Stimulated activated CD4-positive, alpha-beta T cell treated with anti-CD3 and anti-CD28 coated beads, TNF-alpha, amount 100 ng/mL, for 1 hour (primary cell): ENCODE data around the gene GTF2B.
"Not testable (repeated sequence)": the region's sequence is repeated elsewhere in the genome, so short reads cannot be mapped to it uniquely, and the experiment has no call there.

Experiments used
- DNase-seq, 3 donors: peaks; one replicate each; pipeline ENCODE4 v3.0.0-alpha.2; 2020; ENCODE audit warnings: low read depth in 3 of 3, low spot score in 1 of 3

Gene GTF2B

DNA sequence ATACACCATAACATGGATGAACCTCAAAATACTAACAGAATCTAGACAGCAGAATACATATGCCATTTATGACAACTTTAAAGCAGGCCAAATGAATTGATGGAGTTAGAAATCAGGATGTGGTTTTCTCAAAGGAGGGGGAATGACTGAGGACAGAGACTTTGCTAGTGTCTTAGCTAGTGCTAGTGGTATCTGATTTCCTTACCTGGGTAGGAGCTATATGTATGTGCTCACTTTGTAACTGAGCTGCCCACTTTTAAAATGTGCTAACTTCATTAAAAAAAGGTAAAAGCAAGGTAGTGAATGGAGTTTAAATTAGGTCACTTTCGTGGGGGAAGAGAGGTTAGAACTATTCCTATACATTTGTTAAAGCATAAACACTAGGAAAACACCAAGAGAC, 2.6 kb downstream of the GTF2B start:
- no peak for DNase-seq

DNA sequence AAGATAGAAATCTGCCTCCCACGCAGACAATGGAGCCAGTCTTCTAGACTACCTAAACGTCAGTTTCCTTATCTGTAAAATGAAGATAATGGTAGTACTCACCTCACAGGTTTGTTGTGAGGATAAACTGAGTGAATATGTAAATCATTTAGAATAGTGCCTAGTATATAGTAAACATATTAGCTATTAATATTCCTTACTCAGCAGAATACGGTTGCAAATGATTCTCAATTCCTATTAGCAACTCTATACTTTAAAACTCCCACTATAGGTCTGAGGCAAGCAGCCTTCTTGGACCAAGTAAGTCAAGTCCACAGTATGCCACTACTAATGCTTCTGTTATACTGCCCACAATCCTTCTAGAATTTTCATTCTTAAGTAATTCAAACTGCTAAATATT, 5.4 kb downstream of the GTF2B start:
- no peak for DNase-seq

DNA sequence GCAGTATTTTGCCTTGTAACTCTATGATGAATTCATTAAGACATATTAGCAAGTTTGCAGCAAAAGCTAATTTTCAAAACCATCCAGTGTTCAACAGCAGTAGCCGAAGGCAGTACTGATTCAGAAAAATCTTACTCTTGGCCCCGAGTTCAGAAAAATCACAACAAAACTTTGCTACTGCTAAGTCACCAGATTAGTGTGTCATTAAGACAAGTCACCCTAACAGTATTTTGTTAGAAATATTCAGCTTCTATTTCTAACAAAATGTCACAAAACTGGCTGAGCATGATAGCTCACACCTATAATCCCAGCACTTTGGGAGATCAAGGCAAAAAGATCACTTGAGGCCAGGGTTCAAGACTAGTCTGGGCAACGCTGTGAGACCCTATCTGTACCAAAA, 8.2 kb downstream of the GTF2B start:
- no peak for DNase-seq

DNA sequence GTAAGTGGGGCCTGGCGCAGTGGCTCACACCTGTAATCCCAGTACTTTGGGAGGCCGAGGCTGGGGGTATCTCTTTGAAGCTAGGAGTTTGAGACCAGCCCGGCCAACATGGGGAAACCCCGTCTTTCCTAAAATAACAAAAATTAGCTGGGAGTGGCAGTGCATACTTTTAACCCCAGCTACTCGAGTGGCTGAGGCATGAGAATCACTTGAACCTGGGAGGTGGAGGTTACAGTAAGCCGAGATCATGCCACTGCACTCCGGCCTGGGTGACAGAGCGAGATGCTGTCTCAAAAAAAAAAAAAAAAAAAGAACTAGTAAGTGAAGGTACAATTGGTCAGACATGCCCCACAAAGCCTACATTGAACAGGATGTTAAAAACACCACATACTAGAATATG, 10.7 kb downstream of the GTF2B start:
- DNase-seq: not testable (repeated sequence)

DNA sequence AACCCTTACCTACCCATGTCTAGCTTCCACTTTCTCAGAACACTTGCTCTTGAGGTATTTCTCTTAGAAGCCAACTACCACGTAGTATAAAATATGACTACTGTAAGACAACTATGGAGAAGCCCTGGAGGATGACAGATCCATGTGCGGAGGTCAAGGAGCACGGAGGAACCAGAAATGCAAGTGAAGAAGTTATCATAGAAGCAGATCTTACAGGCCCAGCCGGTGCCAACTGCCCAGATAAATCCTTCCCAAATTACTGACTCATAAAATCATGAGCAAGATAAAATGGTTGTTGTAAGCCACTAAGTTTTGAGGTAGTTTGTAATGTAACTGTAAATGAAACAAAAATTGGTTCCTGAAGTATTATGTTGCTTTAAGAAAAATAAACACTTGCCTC, 12.6 kb downstream of the GTF2B start:
- no peak for DNase-seq

DNA sequence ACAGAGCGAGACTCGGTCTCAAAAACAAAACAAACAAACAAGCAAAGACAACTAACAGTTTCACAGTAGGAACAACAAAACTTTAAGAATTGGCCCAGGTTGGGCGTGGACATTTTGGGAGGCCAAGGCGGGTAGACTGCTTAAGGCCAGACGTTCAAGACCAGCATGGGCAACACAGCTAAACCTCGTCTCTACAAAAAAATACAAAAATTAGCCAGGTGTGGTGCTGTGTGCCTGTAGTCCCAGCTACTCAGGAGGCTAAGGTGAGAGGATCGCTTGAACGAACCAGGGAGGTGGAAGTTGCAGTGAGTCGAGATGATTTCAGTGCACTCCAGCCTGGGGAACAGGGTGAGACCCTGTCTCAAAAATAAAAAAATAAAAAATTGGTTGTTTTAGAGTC, 13.5 kb downstream of the GTF2B start:
- no peak for DNase-seq

- no peak for DNase-seq
These were observed 14.0 kb downstream of the GTF2B start for GRCh38 chr1:88877382-88877825.

DNA sequence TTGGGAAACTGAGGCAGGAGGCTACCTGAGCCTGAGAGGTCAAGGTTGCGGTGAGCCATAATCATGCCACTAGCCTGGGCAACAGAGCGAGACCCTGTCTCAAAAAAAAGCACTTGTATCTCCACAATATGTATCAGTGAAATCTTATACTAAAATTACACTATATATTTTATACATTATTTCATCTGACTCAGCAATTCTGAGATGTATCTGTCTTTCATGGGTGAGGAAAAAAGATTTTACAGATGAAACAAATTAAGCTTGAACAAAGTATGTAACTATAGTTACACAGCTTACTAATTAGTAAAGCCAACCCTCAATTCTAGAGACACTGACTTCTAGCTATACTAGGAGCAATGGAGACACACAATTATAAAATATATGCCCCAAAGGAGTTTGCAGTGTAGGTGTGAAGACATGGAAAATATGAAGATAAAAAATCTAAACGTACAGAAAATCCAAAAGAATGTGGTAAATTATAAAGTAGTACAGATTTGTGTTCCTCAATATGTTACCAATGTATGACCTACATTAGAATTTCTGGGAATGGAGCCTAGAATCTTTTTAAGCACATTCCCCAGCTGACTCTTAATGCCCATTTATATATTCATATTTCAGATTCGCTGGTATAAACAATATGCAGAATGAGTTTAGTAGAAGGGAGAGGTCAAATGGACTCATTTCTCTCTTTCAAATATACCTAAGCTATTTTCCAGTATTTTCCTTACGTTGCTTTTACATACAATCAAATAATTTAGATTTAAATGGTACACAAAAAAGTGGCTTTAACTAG, 14.6 kb downstream of the GTF2B start:
- DNase-seq: no peak

GRCh38 chr1:88875595-88875994, 15.8 kb downstream of the GTF2B start:
- DNase-seq: no peak

GRCh38 chr1:88873737-88874349, 17.5 kb downstream of the GTF2B start:
- DNase-seq: no peak

DNA sequence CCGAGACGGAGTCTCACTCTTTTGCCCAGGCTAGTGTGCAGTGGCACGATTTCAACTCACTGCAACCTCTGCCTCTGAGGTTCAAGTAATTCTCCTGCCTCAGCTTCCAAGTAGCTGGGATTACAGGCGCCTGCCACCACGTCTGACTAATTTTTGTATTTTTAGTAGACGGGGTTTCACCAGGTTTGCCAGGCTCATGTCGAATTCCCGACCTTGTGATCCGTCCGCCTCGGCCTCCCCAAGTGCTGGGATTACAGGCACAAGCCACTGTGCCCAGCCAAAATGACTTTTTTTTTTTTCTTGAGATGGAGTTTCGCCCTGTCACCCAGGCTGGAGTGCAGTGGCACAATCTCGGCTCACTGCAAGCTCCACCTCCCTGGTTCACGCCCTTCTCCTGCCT, 21.7 kb downstream of the GTF2B start:
- DNase-seq: not testable (repeated sequence)

DNA sequence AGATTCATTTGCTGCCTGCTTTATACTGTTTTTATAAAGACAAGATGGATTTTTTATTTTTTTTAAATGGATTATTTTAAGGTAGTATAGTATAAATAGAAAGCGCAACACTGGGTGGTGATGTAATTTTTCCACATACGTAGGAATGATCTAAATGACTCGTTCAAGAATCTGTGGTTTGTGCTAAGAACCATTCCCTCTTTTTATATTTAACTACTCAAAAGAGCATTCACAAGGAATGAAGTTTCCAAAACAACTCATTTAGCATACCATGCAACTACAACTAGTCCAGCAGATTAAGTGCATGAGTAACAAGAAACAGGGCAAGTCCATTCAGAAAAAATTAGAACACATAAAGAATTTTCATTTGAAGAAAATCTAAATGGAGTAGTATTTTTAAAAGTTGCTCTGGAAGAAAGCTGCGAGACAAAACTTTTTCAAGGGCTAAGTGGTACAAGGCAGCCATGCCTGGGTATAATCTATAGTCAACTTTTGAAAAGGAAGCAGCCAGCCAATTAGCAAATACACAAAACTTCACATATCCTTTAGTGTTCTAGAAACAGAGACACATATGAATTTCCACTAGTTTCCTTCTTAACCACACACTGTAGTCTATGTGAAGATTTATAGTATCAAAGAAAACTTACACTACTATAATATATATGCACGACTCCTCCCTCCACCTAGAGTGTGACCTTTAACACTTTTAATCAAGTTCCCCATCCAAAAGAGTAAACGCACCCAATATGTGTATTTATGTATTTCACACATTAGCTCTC, 23.4 kb downstream of the GTF2B start:
- no peak for DNase-seq

DNA sequence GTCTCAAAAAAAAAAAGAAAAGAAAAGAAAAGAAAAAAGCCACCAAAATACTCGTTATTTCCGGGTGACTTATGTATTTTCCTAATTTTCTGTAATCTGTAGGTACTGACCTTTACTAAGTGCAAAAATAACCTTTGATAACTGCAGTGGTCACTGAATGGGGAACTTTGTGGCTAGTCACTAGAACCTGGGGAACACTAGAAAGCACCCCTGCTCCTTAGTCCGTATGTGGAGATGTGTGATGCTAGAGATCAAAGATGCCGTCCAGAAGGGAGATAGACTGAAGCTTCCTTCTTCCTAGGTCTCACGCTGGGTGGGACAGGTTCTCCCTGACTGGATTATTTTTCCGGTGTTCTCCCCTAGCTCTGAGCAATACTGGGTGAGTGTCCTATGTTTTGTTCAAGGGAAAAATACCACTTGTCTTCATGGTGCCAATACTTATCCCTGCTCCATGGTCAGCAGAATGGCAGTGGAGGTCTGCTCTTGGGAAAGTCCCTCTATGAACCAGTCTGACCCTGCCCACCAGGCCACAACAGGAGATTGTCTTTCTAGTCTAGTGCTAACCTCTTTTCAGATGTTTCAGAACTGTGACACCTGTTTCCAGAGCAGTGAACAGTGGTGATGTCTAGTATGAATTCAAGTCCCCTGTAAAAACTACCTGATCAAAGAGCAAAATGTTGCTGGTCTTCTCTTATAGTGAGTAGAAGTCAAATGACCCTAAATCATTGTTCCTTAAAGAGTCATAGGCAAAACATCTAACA, 39.9 kb downstream of the GTF2B start:
- no peak for DNase-seq

DNA sequence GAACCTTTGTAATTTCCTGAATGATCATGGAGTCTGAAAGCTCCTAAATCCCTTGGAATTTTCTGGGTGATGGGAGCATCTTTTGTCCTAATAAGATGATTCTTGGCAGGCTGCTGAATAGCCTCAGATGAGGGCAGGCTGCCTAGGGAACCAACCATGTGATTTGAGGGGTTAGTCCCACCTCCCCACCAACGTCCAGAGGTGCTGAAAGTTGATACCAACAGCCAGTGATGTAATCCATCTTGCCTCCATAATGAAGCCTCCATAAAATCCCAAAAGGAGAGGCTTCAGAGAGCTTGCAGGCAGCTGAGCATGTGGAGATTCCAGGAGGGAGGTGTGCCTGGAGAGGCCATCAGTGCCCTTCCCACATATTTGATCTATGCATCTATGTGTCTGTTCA, 43.7 kb downstream of the GTF2B start:
- no peak for DNase-seq

- DNase-seq: no peak
These were observed 65.6 kb downstream of the GTF2B start for GRCh38 chr1:88825721-88826120.

DNA sequence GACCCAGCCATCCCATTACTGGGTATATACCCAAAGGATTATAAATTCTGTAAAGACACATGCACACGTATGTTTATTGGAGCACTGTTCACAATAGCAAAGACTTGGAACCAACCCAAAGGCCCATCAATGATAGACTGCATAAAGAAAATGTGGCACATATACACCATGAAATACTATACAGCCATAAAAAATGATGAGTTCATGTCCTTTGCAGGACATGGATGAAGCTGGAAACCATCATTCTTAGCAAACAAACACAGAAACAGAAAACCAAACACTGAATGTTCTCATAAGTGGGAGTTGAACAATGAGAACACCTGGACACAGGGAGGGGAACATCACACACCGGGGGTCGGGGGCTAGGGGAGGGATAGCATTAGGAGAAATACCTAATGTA, 71.7 kb downstream of the GTF2B start:
- not testable (repeated sequence) for DNase-seq

DNA sequence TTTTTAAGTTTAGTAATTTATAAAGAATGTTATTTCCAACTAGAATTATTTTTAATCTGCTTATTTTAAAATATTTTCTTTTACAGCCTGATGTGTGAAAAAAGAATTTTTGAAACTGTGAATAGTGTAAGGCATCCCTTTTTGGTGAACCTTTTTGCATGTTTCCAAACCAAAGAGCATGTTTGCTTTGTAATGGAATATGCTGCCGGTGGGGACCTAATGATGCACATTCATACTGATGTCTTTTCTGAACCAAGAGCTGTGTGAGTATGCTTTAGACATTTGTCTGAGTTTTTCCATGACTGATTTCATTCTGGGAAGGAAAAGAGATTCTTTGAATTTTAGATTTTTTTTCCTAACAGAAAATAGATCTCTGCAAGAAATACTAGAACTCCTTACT, 77.9 kb downstream of the GTF2B start:
- no peak for DNase-seq

DNA sequence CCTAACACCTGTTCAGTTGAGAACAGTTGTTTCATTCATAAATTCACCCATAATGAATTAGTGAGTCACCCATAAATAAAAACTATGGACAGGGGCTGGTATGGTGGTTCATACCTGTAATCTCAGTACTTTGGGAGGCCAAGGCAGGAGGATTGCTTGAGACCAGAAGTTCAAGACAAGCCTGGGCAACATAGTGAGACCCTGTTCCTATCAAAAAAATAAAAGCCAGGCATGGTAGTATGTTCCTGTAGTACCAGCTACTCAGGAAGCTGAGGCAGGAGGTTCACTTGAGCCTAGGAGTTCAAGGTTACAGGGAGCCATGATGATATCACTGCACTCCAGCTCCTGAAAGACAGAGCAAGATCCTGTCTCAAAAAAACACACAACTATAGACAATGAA, 79.0 kb downstream of the GTF2B start:
- no peak for DNase-seq

DNA sequence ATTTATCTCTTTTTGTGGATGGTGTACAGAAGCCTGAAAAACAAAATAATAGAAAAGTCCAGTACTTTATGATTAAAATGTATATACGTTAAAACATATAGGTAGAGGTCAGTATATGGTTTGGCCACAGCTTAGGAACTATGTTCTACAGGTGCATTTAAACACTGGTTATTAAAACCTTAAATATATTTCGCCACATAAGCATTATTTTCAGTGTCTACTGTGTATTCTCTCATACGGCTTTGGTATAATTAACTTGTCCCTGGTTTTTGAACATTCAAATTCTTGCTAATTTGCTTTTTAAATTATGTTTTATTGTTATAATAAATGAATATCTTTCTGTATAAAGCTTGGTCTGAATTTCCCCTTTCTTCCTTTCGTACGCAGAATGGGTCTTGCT, 87.9 kb downstream of the GTF2B start:
- no peak for DNase-seq

DNA sequence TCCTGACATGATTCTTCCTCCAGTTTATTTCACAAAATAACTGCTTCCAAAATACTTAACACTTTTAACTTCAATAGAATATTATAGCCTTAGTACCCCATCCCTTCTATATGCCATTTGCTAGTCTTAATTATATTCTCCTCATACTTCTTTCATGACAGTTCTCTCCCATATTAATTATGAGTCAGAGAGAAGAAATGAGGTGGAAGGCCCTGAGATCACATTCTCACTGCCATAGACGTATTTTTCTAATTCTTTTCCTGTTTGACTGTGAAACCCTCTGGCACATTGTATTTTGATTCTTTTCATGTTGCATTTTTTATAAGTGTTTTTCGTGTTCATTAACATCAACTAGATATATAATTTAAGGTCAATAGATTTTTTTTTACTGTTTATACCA, 88.4 kb downstream of the GTF2B start:
- DNase-seq: no peak
